SK-N-SH (cell line): ENCODE results near the gene SLC47A2. TPM values are rescaled to one million over a fixed set of nuclear protein-coding genes. Genes with fewer than 3 reads are reported as not detected.

Source experiments
- CTCF ChIA-PET: fragments of 300-600, 350-600 bp; formaldehyde crosslinking; extraction: SDS; loops from one replicate; lab custom pipeline; 2021; lab: Yijun Ruan, JAX
- POLR2A ChIA-PET: fragments of 350-600 bp; sonication (Branson Sonifier 250); formaldehyde crosslinking; extraction: SDS; loops from one replicate; lab custom pipeline; 2020; ENCODE audit warnings: antibody characterized with exemption, inconsistent platforms; lab: Yijun Ruan, JAX
- DNase-seq: peaks from one replicate; pipeline ENCODE4 v3.0.0; 2012
- H2AFZ ChIP-seq: fragments of 200-600 bp; sonication (generic); 2 replicates; pipeline ENCODE4 v1.8.1; 2016; ENCODE audit warnings: antibody characterized with exemption, mild to moderate bottlenecking, low read depth
- H3F3A ChIP-seq: fragments of 200-600 bp; sonication (generic); replicated peaks from 2 replicates; pipeline ENCODE3; 2016; ENCODE audit warnings: antibody characterized with exemption, mild to moderate bottlenecking; ENCODE audit not compliant: insufficient read depth
- H3K27ac ChIP-seq, 2 experiments: fragments of 200-500 bp in 1 of 2; fragments of 200-600 bp in 1 of 2; sonication (Bioruptor generic) in 1 of 2; sonication (generic), shearing (Covaris generic) in 1 of 2; 2 replicates each; pipeline versions ENCODE4 v1.5.1 to v1.6.1; 2014 to 2016; ENCODE audit warnings: low read depth in 2 of 2, inconsistent platforms in 1 of 2, low read length in 1 of 2, mild to moderate bottlenecking in 1 of 2, mixed read lengths in 1 of 2
- H3K27me3 ChIP-seq: fragments of 200-600 bp; sonication (generic), shearing (Covaris generic); 2 replicates; pipeline ENCODE4 v1.6.1; 2016; ENCODE audit warnings: mixed run types; ENCODE audit not compliant: insufficient read depth
- H3K36me3 ChIP-seq, 2 experiments: fragments of 200-500 bp in 1 of 2; fragments of 200-600 bp in 1 of 2; sonication (Bioruptor generic) in 1 of 2; sonication (generic) in 1 of 2; replicated peaks in 1 of 2; 2 replicates each; pipeline versions ENCODE3 to v1.5.1; 2014 to 2016; ENCODE audit warnings: low read length in 1 of 2, mild to moderate bottlenecking in 1 of 2; ENCODE audit not compliant: insufficient read depth in 2 of 2, control insufficient read depth in 1 of 2
- H3K4me1 ChIP-seq, 2 experiments: fragments of 200-500 bp in 1 of 2; fragments of 200-600 bp in 1 of 2; sonication (Bioruptor generic) in 1 of 2; sonication (generic), shearing (Covaris generic) in 1 of 2; 2 replicates each; pipeline versions ENCODE4 v1.5.1 to v1.6.1; 2014 to 2016; ENCODE audit warnings: low read depth in 1 of 2, low read length in 1 of 2, mixed run types in 1 of 2; ENCODE audit not compliant: insufficient read depth in 2 of 2, control insufficient read depth in 1 of 2
- H3K4me2 ChIP-seq: fragments of 200-600 bp; sonication (generic), shearing (Covaris generic); 2 replicates; pipeline ENCODE4 v1.6.1; 2017; ENCODE audit warnings: mixed run types
- H3K4me3 ChIP-seq, 2 experiments: fragments of 200-500 bp in 1 of 2; fragments of 200-600 bp in 1 of 2; sonication (Bioruptor generic) in 1 of 2; sonication (generic), shearing (Covaris generic) in 1 of 2; 2 replicates each; pipeline versions ENCODE4 v1.5.1 to v1.8.1; 2014 to 2016; ENCODE audit warnings: low read depth in 2 of 2, inconsistent platforms in 1 of 2, low read length in 1 of 2, mild to moderate bottlenecking in 1 of 2, mixed read lengths in 1 of 2, moderate library complexity in 1 of 2
- H3K79me2 ChIP-seq: fragments of 200-600 bp; sonication (generic); 2 replicates; pipeline ENCODE4 v1.8.1; 2017; ENCODE audit warnings: mild to moderate bottlenecking; ENCODE audit not compliant: insufficient read depth
- H3K9ac ChIP-seq: fragments of 200-600 bp; sonication (generic); 2 replicates; pipeline ENCODE4 v1.6.1; 2017; ENCODE audit warnings: mixed run types
- H3K9me2 ChIP-seq: fragments of 200-600 bp; sonication (generic); 2 replicates; pipeline ENCODE4 v1.6.1; 2017; ENCODE audit warnings: mixed run types
- H3K9me3 ChIP-seq: fragments of 200-600 bp; sonication (generic); 2 replicates; pipeline ENCODE4 v1.6.1; 2017; ENCODE audit warnings: mixed run types, mild to moderate bottlenecking, moderate library complexity
- H4K20me1 ChIP-seq: fragments of 200-600 bp; sonication (generic); 2 replicates; pipeline ENCODE4 v1.6.1; 2017; ENCODE audit warnings: mild to moderate bottlenecking, mixed run types; ENCODE audit not compliant: insufficient read depth
- CHD2 ChIP-seq: fragments of 150-350 bp; IDR thresholded peaks from 2 replicates; pipeline ENCODE4 v1.6.1; 2018; ENCODE audit warnings: low read length; ENCODE audit not compliant: partially characterized antibody
- ELF1 ChIP-seq: IDR thresholded peaks from 2 replicates; pipeline ENCODE4 v1.4.0; 2012
- EZH2phosphoT487 ChIP-seq: fragments of 200-600 bp; sonication (generic); IDR thresholded peaks from 2 replicates; pipeline ENCODE4 v1.6.1; 2017; ENCODE audit warnings: low read depth, mixed run types, mild to moderate bottlenecking, antibody characterized with exemption, moderate library complexity, borderline replicate concordance
- FOSL2 ChIP-seq: IDR thresholded peaks from 2 replicates; pipeline ENCODE4 v1.4.0; 2012; ENCODE audit warnings: low read depth, mild to moderate bottlenecking, moderate library complexity, borderline replicate concordance
- FOXJ3 ChIP-seq: sonication (generic); formaldehyde crosslinking; IDR thresholded peaks from 2 replicates; pipeline ENCODE4 v1.5.1; 2020; ENCODE audit warnings: mild to moderate bottlenecking, missing genetic modification reagents
- FOXM1 ChIP-seq: IDR thresholded peaks from 2 replicates; pipeline ENCODE4 v1.4.0; 2012; ENCODE audit warnings: low read depth, mild to moderate bottlenecking
- GATA2 ChIP-seq: sonication (generic); formaldehyde crosslinking; IDR thresholded peaks from 2 replicates; pipeline ENCODE4 v1.5.0; 2020; ENCODE audit warnings: mild to moderate bottlenecking, missing genetic modification reagents
- JUND ChIP-seq: IDR thresholded peaks from 2 replicates; pipeline ENCODE4 v1.4.0; 2012
- MEF2A ChIP-seq: IDR thresholded peaks from 2 replicates; pipeline ENCODE4 v1.4.0; 2012; ENCODE audit warnings: low read depth, borderline replicate concordance
- NFIC ChIP-seq: IDR thresholded peaks from 2 replicates; pipeline ENCODE4 v1.4.0; 2012; ENCODE audit warnings: borderline replicate concordance
- NRF1 ChIP-seq: IDR thresholded peaks from 2 replicates; pipeline ENCODE4 v1.6.1; 2012; ENCODE audit warnings: low read depth, mild to moderate bottlenecking, low read length
- POLR2AphosphoS5 ChIP-seq: IDR thresholded peaks from 2 replicates; pipeline ENCODE4 v1.6.1; 2012; ENCODE audit warnings: low read depth, low read length
- RAD21 ChIP-seq: IDR thresholded peaks from 2 replicates; pipeline ENCODE4 v1.6.1; 2012; ENCODE audit warnings: mild to moderate bottlenecking, low read length
- RCOR1 ChIP-seq: fragments of 150-350 bp; IDR thresholded peaks from 2 replicates; pipeline ENCODE4 v1.6.1; 2017; ENCODE audit warnings: antibody characterized with exemption, low read length
- RFX5 ChIP-seq: IDR thresholded peaks from 2 replicates; pipeline ENCODE4 v1.6.1; 2012; ENCODE audit warnings: mild to moderate bottlenecking, improper control_type of control experiment, low read length
- RXRA ChIP-seq: IDR thresholded peaks from 2 replicates; pipeline ENCODE4 v1.4.0; 2012; ENCODE audit warnings: low read depth, mild to moderate bottlenecking, borderline replicate concordance
- SIN3A ChIP-seq: IDR thresholded peaks from 2 replicates; pipeline ENCODE4 v1.6.1; 2012; ENCODE audit warnings: low read depth, mild to moderate bottlenecking, low read length, moderate library complexity, borderline replicate concordance
- TAF1 ChIP-seq: IDR thresholded peaks from 2 replicates; pipeline ENCODE4 v1.6.1; 2012; ENCODE audit warnings: low read depth, mild to moderate bottlenecking, low read length, moderate library complexity, borderline replicate concordance
- YY1 ChIP-seq: IDR thresholded peaks from 2 replicates; pipeline ENCODE4 v1.4.0; 2012; ENCODE audit warnings: low read depth, mild to moderate bottlenecking
- whole genome bisulfite sequencing: methylation state at CpG from one replicate; pipeline ENCODE4 v1.1.6; 2017; ENCODE audit warnings: low lambda C conversion rate; 5-methylcytosine and 5-hydroxymethylcytosine counted together
- polyA plus RNA-seq, 3 experiments: library from polyadenylated mRNA; depleted of rRNA; stranded (reverse); fragments of >200 nt; gene quantifications; 2 replicates each; pipeline ENCODE4 v1.2.3, GENCODE V29; 2012
- TF ChIP-seq, protein P1 (sequence below): IDR thresholded peaks from 2 replicates; pipeline ENCODE4; 2012
- TF ChIP-seq, protein P2 (sequence below): IDR thresholded peaks from 2 replicates; pipeline ENCODE4 v1.4.0; 2012; ENCODE audit warnings: low read depth, borderline replicate concordance
- TF ChIP-seq, protein P3 (sequence below): fragments of 150-350 bp; IDR thresholded peaks from 2 replicates; pipeline ENCODE4 v1.6.1; 2017; ENCODE audit warnings: antibody characterized with exemption, low read length, low read depth, borderline replicate concordance
- TF ChIP-seq, protein P4 (sequence below): fragments of 200-600 bp; sonication (generic); IDR thresholded peaks from 2 replicates; pipeline ENCODE4 v1.6.1; 2017; ENCODE audit warnings: antibody characterized with exemption, mild to moderate bottlenecking, moderate library complexity

SLC47A2 gene
- polyA plus RNA-seq, 1 of the 3 experiments (the other 2 are of a cell fraction): not detected

GRCh38 chr17:19740933-19741332 is 24.5 kb upstream of the SLC47A2 start:
- 75% methylated on average over 7 of the region's 7 CpGs for WGBS
- ChIA-PET POLR2A (no interaction called here), CTCF (interaction anchor here (1.1 to 5.9 kb wide), 2 partner anchors 22 to 25 kb away, joined by 4 to 55 read pairs; no protein-coding TSS in a partner anchor)
- no peaks in the 10 kb centered on the region for H3K36me3 ChIP-seq
- DNase-seq: no peak
- H3F3A ChIP-seq: no peaks in the 10 kb centered on the region
- H3K4me3 ChIP-seq: no peak overlapping the region
- H3K27me3 ChIP-seq: no peaks in the 10 kb centered on the region
- H3K4me2 ChIP-seq: no peak overlapping the region
- no peak overlapping the region for H2AFZ ChIP-seq
- H3K9me2 ChIP-seq: no peaks in the 10 kb centered on the region
- no peak overlapping the region for H3K27ac ChIP-seq
- peaks cover 0 to 6% of the 10 kb centered on the region in 2 experiments; a peak in 1 of 4 replicates for H3K4me1 ChIP-seq
- no peaks in the 10 kb centered on the region for H3K9me3 ChIP-seq
- TF ChIP-seq NFIC (no peak), POLR2AphosphoS5 (no peak), RFX5 (no peak), FOXJ3 (no peak), GATA2 (CRISPR knock-in tag) (no peak), RXRA (no peak)
- TF ChIP-seq, protein P1, sequence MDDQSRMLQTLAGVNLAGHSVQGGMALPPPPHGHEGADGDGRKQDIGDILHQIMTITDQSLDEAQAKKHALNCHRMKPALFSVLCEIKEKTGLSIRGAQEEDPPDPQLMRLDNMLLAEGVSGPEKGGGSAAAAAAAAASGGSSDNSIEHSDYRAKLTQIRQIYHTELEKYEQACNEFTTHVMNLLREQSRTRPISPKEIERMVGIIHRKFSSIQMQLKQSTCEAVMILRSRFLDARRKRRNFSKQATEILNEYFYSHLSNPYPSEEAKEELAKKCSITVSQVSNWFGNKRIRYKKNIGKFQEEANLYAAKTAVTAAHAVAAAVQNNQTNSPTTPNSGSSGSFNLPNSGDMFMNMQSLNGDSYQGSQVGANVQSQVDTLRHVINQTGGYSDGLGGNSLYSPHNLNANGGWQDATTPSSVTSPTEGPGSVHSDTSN: no peak
- no peaks in the 10 kb centered on the region for H3K79me2 ChIP-seq
- no peaks in the 10 kb centered on the region for H4K20me1 ChIP-seq
- H3K9ac ChIP-seq: no peak overlapping the region

DNA sequence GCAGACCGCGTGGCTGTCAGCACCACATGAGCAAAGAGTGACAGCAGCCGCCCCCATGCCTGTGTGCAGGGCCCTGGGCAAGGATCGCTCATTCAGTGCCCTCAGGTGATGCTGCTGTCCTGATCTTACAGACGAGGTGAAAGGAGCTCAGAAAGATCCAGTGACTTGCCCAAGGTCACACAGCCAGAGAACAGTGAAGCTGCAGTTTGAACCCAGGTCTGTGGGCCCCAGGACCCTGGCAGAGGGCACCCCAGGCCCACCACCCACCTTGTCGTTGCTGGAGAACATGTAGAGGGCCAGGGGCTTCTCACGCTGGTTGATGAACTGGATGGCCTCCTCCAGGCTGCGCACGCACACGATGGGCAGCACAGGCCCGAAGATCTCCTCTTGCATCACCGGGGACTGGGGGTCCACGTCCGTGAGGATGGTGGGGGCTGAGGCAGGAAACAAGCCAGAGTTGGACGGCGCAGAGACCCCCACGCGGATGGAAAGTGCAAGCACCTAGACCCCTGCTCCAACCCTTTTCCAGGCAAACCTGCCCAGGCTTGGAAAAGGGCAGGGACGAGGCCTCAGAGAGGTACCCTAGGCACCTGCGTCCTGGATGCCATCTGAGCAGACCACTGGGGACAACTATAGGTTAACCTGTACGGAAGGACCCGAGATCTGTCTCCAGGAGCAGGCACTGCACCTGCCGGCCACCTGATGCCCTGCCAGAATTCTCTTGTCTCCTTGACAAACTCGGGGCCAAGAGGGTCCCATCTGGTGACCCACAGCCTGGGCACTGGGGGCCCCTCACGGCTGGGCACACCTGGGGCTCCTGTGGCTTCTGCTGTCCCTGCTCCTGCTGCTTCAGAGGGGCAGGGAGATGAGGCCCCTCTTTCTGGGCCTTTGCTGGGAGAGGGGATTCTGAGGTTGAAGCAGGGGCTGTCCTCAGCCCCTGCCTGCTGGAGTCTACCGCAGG is 23.1 kb upstream of the SLC47A2 start:
- Histone ChIP-seq H3K9me2 (no peaks in the 10 kb centered on the region), H3K27ac (no peak overlapping the region), H3K4me2 (no peak overlapping the region), H2AFZ (no peak overlapping the region), H3K4me3 (no peak overlapping the region)
- ChIA-PET CTCF (interaction anchor here (1.2 kb wide), 1 partner anchor 23 kb away, joined by 3 read pairs; no protein-coding TSS in a partner anchor), POLR2A (no interaction called here)
- WGBS: 86% methylated on average over 18 of the region's 26 CpGs
- TF ChIP-seq CHD2 (no peak), SIN3A (no peak), TAF1 (no peak), EZH2phosphoT487 (no peak), FOSL2 (no peak), RCOR1 (no peak), NRF1 (no peak), NFIC (no peak), JUND (no peak), YY1 (no peak), ELF1 (no peak), RXRA (no peak), MEF2A (no peak), POLR2AphosphoS5 (no peak), FOXM1 (no peak), RAD21 (no peak)
- TF ChIP-seq, protein P2, sequence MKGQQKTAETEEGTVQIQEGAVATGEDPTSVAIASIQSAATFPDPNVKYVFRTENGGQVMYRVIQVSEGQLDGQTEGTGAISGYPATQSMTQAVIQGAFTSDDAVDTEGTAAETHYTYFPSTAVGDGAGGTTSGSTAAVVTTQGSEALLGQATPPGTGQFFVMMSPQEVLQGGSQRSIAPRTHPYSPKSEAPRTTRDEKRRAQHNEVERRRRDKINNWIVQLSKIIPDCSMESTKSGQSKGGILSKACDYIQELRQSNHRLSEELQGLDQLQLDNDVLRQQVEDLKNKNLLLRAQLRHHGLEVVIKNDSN: no peak
- TF ChIP-seq, protein P3, sequence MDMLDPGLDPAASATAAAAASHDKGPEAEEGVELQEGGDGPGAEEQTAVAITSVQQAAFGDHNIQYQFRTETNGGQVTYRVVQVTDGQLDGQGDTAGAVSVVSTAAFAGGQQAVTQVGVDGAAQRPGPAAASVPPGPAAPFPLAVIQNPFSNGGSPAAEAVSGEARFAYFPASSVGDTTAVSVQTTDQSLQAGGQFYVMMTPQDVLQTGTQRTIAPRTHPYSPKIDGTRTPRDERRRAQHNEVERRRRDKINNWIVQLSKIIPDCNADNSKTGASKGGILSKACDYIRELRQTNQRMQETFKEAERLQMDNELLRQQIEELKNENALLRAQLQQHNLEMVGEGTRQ: no peak
- TF ChIP-seq, protein P4, sequence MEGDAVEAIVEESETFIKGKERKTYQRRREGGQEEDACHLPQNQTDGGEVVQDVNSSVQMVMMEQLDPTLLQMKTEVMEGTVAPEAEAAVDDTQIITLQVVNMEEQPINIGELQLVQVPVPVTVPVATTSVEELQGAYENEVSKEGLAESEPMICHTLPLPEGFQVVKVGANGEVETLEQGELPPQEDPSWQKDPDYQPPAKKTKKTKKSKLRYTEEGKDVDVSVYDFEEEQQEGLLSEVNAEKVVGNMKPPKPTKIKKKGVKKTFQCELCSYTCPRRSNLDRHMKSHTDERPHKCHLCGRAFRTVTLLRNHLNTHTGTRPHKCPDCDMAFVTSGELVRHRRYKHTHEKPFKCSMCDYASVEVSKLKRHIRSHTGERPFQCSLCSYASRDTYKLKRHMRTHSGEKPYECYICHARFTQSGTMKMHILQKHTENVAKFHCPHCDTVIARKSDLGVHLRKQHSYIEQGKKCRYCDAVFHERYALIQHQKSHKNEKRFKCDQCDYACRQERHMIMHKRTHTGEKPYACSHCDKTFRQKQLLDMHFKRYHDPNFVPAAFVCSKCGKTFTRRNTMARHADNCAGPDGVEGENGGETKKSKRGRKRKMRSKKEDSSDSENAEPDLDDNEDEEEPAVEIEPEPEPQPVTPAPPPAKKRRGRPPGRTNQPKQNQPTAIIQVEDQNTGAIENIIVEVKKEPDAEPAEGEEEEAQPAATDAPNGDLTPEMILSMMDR: no peak
- TF ChIP-seq, all 33 proteins: peak for 0
- DNase-seq: no peak
- Histone ChIP-seq H3F3A (no peaks in the 10 kb centered on the region), H3K9me3 (no peaks in the 10 kb centered on the region), H3K79me2 (no peaks in the 10 kb centered on the region), H4K20me1 (no peaks in the 10 kb centered on the region), H3K4me1 (peaks cover 0 to 3% of the 10 kb centered on the region in 2 experiments; a peak in 1 of 4 replicates), H3K27me3 (no peaks in the 10 kb centered on the region), H3K36me3 (no peaks in the 10 kb centered on the region), H3K9ac (no peak overlapping the region)
